Activated naive CD8-positive, alpha-beta T cell treated with anti-CD3 and anti-CD28 coated beads, Interleukin-2, amount 50 U/mL, for 24 hours (primary cell): Measurements from ENCODE around the gene LONRF2.
A peak's percentile ranks its signal among the peaks of the same experiment; 100 is the strongest.

Source experiments
- ATAC-seq: fragments of 150-1000 bp; cut with Tn5 transposase; one replicate; pipeline ENCODE4 v1.10.0; 2021
- DNase-seq: peaks from one replicate; pipeline ENCODE4 v3.0.0; 2021
- H3K27ac Mint-ChIP-seq: one replicate; pipeline ENCODE4 v1.8.0; 2021; ENCODE audit warnings: mild to moderate bottlenecking, mixed read lengths
- H3K27me3 Mint-ChIP-seq: one replicate; pipeline ENCODE4 v1.8.0; 2021; ENCODE audit warnings: mixed read lengths
- H3K36me3 Mint-ChIP-seq: one replicate; pipeline ENCODE4 v1.8.0; 2021; ENCODE audit warnings: low read depth, mixed read lengths
- H3K4me1 Mint-ChIP-seq: one replicate; pipeline ENCODE4 v1.8.0; 2021; ENCODE audit warnings: mixed read lengths
- H3K4me3 Mint-ChIP-seq: one replicate; pipeline ENCODE4 v1.8.0; 2021; ENCODE audit warnings: mild to moderate bottlenecking, moderate library complexity, mixed read lengths
- H3K9me3 Mint-ChIP-seq: one replicate; pipeline ENCODE4 v1.8.0; 2021; ENCODE audit warnings: mixed read lengths

Gene LONRF2

GRCh38 chr2:100274566-100275199 lies 47.6 kb downstream of the LONRF2 start:
- Mint-ChIP-seq H3K36me3 (no peaks in the 10 kb centered on the region), H3K4me1 (no peaks in the 10 kb centered on the region), H3K4me3 (no peak overlapping the region), H3K27me3 (peaks cover 1% of the 10 kb centered on the region), H3K9me3 (peaks cover 3% of the 10 kb centered on the region), H3K27ac (no peak overlapping the region)
- no peak for ATAC-seq
- no peak for DNase-seq

GRCh38 chr2:100274076-100274475 lies 48.2 kb downstream of the LONRF2 start:
- ATAC-seq: peak; percentile 52
- no peak for DNase-seq
- no peaks in the 10 kb centered on the region for H3K4me1 Mint-ChIP-seq
- H3K27ac Mint-ChIP-seq: no peak overlapping the region
- H3K36me3 Mint-ChIP-seq: no peaks in the 10 kb centered on the region
- H3K9me3 Mint-ChIP-seq: peaks cover 3% of the 10 kb centered on the region
- H3K4me3 Mint-ChIP-seq: no peak overlapping the region
- H3K27me3 Mint-ChIP-seq: peaks cover 1% of the 10 kb centered on the region

GRCh38 chr2:100273387-100273786 lies 48.9 kb downstream of the LONRF2 start:
- ATAC-seq (no peak), DNase-seq (no peak)
- no peak overlapping the region for H3K27ac Mint-ChIP-seq
- no peak overlapping the region for H3K4me3 Mint-ChIP-seq
- no peaks in the 10 kb centered on the region for H3K4me1 Mint-ChIP-seq
- no peaks in the 10 kb centered on the region for H3K36me3 Mint-ChIP-seq
- peaks cover 3% of the 10 kb centered on the region for H3K9me3 Mint-ChIP-seq
- peaks cover 1% of the 10 kb centered on the region for H3K27me3 Mint-ChIP-seq

GRCh38 chr2:100272841-100273329 lies 49.4 kb downstream of the LONRF2 start:
- ATAC-seq: no peak
- Mint-ChIP-seq H3K27me3 (peaks cover 1% of the 10 kb centered on the region), H3K9me3 (peaks cover 3% of the 10 kb centered on the region), H3K36me3 (no peaks in the 10 kb centered on the region), H3K4me3 (no peak overlapping the region), H3K27ac (no peak overlapping the region), H3K4me1 (no peaks in the 10 kb centered on the region)
- DNase-seq: no peak

GRCh38 chr2:100271210-100271609 lies 51.1 kb downstream of the LONRF2 start:
- peaks cover 3% of the 10 kb centered on the region for H3K9me3 Mint-ChIP-seq
- DNase-seq (no peak), ATAC-seq (no peak)
- peaks cover 1% of the 10 kb centered on the region for H3K27me3 Mint-ChIP-seq
- H3K27ac Mint-ChIP-seq: no peak overlapping the region
- H3K36me3 Mint-ChIP-seq: no peaks in the 10 kb centered on the region
- H3K4me3 Mint-ChIP-seq: no peak overlapping the region
- H3K4me1 Mint-ChIP-seq: no peaks in the 10 kb centered on the region

GRCh38 chr2:100270381-100271146 lies 51.7 kb downstream of the LONRF2 start:
- Mint-ChIP-seq H3K27me3 (no peaks in the 10 kb centered on the region), H3K36me3 (no peaks in the 10 kb centered on the region), H3K4me3 (no peak overlapping the region), H3K9me3 (peaks cover 3% of the 10 kb centered on the region), H3K4me1 (no peaks in the 10 kb centered on the region), H3K27ac (no peak overlapping the region)
- DNase-seq: no peak
- no peak for ATAC-seq

GRCh38 chr2:100269889-100270288 lies 52.4 kb downstream of the LONRF2 start:
- Mint-ChIP-seq H3K4me1 (no peaks in the 10 kb centered on the region), H3K9me3 (peaks cover 3% of the 10 kb centered on the region), H3K4me3 (no peak overlapping the region), H3K27me3 (no peaks in the 10 kb centered on the region), H3K36me3 (no peaks in the 10 kb centered on the region), H3K27ac (no peak overlapping the region)
- DNase-seq (no peak), ATAC-seq (no peak)

- Mint-ChIP-seq H3K27ac (no peak overlapping the region), H3K27me3 (no peaks in the 10 kb centered on the region), H3K9me3 (peaks cover 3% of the 10 kb centered on the region), H3K36me3 (no peaks in the 10 kb centered on the region), H3K4me3 (no peak overlapping the region), H3K4me1 (no peaks in the 10 kb centered on the region)
- DNase-seq (no peak), ATAC-seq (no peak)
These were observed 53.3 kb downstream of the LONRF2 start for GRCh38 chr2:100268986-100269385.

- Mint-ChIP-seq H3K36me3 (no peaks in the 10 kb centered on the region), H3K27ac (no peak overlapping the region), H3K4me1 (peaks cover 2% of the 10 kb centered on the region), H3K27me3 (no peaks in the 10 kb centered on the region), H3K9me3 (peaks cover 3% of the 10 kb centered on the region), H3K4me3 (no peak overlapping the region)
- DNase-seq: no peak
- ATAC-seq: no peak
These were observed 54.5 kb downstream of the LONRF2 start for GRCh38 chr2:100267751-100268150.

GRCh38 chr2:100266126-100266525 lies 56.2 kb downstream of the LONRF2 start:
- no peaks in the 10 kb centered on the region for H3K36me3 Mint-ChIP-seq
- DNase-seq: no peak
- H3K9me3 Mint-ChIP-seq: peaks cover 3% of the 10 kb centered on the region
- ATAC-seq: no peak
- H3K4me1 Mint-ChIP-seq: peaks cover 2% of the 10 kb centered on the region
- H3K27ac Mint-ChIP-seq: no peak overlapping the region
- no peak overlapping the region for H3K4me3 Mint-ChIP-seq
- no peaks in the 10 kb centered on the region for H3K27me3 Mint-ChIP-seq

- peaks cover 2% of the 10 kb centered on the region for H3K4me1 Mint-ChIP-seq
- ATAC-seq: no peak
- no peak for DNase-seq
These were observed 57.1 kb downstream of the LONRF2 start for GRCh38 chr2:100265226-100265625.

GRCh38 chr2:100264651-100265050 lies 57.6 kb downstream of the LONRF2 start:
- no peaks in the 10 kb centered on the region for H3K9me3 Mint-ChIP-seq
- peaks cover 2% of the 10 kb centered on the region for H3K4me1 Mint-ChIP-seq
- DNase-seq: no peak
- H3K27me3 Mint-ChIP-seq: no peaks in the 10 kb centered on the region
- ATAC-seq: no peak
- no peaks in the 10 kb centered on the region for H3K36me3 Mint-ChIP-seq
- no peak overlapping the region for H3K4me3 Mint-ChIP-seq
- H3K27ac Mint-ChIP-seq: no peak overlapping the region

More at GRCh38 chr2:100265226-100265625, 57.1 kb downstream of the LONRF2 start:
- H3K4me3 Mint-ChIP-seq: no peak overlapping the region
- H3K36me3 Mint-ChIP-seq: no peaks in the 10 kb centered on the region
- no peak overlapping the region for H3K27ac Mint-ChIP-seq
- H3K9me3 Mint-ChIP-seq: no peaks in the 10 kb centered on the region
- no peaks in the 10 kb centered on the region for H3K27me3 Mint-ChIP-seq

- H3K4me1 Mint-ChIP-seq: peaks cover 2% of the 10 kb centered on the region
- no peak overlapping the region for H3K4me3 Mint-ChIP-seq
- H3K27me3 Mint-ChIP-seq: no peaks in the 10 kb centered on the region
- no peaks in the 10 kb centered on the region for H3K9me3 Mint-ChIP-seq
- no peak overlapping the region for H3K27ac Mint-ChIP-seq
- DNase-seq: no peak
- H3K36me3 Mint-ChIP-seq: no peaks in the 10 kb centered on the region
- no peak for ATAC-seq
These were observed 58.2 kb downstream of the LONRF2 start for GRCh38 chr2:100264121-100264520.

GRCh38 chr2:100262555-100263320 lies 59.6 kb downstream of the LONRF2 start:
- H3K9me3 Mint-ChIP-seq: no peaks in the 10 kb centered on the region
- ATAC-seq: peak; percentile 53
- peaks cover 2% of the 10 kb centered on the region for H3K4me1 Mint-ChIP-seq
- no peak overlapping the region for H3K27ac Mint-ChIP-seq
- no peaks in the 10 kb centered on the region for H3K27me3 Mint-ChIP-seq
- H3K36me3 Mint-ChIP-seq: no peaks in the 10 kb centered on the region
- no peak overlapping the region for H3K4me3 Mint-ChIP-seq
- DNase-seq: peak; percentile 58

- Mint-ChIP-seq H3K4me3 (no peak overlapping the region), H3K36me3 (no peaks in the 10 kb centered on the region)
- DNase-seq: no peak
These were observed 60.3 kb downstream of the LONRF2 start for GRCh38 chr2:100262046-100262445.

More at GRCh38 chr2:100262046-100262445, 60.3 kb downstream of the LONRF2 start:
- Mint-ChIP-seq H3K27me3 (peaks cover 1% of the 10 kb centered on the region), H3K9me3 (no peaks in the 10 kb centered on the region), H3K4me1 (peaks cover 2% of the 10 kb centered on the region), H3K27ac (no peak overlapping the region)
- ATAC-seq: no peak
